HG03095 (cell line): ENCODE results near the gene FAM53A.

ENCODE experiments used
- ATAC-seq: cut with Tn5 transposase; IDR thresholded peaks from one replicate; pipeline ENCODE4 v1.9.1; 2021; ENCODE audit warnings: moderate library complexity; ENCODE audit not compliant: unreplicated experiment

The FAM53A gene

GRCh38 chr4:1625600-1626138 lies 58.4 kb downstream of the FAM53A start:
- no peak for ATAC-seq

DNA sequence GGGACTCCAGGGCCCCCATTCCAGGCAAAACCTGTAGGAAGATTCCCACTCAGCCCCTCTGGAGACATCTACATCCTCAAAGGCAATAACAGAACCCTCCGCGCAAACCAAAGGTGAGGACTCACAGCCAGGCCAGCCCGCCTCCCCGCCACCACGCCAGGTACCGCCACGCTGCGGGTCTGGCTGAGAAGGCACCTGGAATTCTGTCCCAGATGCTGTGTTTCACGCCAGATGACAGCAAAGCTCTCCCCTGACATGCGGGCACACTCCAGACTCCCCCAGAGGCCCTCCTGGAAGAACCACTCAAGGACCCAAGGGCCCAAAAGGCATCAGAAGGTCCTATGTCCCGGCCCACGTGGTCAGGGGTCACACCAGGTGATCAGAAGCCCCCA lies 59.6 kb downstream of the FAM53A start:
- no peak for ATAC-seq

DNA sequence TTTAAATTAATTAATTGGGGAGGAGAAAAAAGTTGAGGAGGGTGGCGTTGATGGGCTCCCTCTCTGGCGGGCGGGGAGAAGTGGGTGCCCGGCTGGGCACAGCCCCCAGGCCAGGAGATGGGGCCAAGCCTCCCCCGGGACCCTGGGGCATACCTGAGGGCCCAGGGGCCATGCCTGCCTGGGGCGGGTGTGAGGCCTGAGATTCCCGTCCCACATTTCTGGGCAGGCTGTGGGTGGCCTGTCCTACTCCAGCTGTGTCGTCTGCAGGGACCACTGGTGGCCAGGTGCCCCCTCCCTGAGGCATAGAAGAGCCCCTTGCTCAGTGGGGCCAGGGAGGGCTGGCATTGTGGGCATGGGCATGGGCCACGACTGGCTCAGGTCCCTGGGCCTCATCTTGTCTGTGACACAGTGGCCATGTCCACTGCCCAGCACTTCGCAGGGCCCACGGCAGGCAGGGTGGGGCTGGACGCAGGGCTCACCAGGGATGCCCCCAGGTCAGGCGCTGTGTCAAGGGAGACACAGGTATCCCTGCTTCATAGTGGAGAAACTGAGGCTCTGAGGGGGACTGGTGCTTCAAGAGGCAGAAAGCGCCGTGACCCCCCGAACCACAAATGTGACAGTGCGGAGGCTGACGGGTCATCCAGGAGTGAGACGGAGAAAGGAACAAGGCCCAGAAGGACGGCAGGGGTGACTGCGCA lies 60.1 kb downstream of the FAM53A start:
- ATAC-seq, result no peak

GRCh38 chr4:1623400-1623799 lies 60.7 kb downstream of the FAM53A start:
- no peak for ATAC-seq

DNA sequence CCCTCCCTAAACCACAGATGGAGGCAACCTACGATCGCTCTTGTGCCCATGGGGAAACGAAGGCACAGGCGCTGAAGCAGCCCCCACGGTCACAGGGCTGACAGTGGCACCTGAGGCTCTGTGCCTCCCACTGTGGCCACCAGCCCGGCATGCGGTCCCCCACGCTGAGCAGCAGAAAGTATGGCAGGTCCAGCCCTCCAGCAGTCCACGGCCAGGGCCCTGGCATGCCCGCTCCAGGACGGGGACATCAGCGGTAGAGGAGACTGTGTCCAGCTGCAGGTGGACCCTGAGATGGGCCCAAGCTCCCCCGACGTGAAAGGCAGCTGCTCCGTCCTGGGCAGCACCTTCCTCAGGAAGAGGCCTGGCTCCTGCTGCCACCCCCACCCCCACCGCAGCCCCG lies 61.2 kb downstream of the FAM53A start:
- ATAC-seq, result no peak

DNA sequence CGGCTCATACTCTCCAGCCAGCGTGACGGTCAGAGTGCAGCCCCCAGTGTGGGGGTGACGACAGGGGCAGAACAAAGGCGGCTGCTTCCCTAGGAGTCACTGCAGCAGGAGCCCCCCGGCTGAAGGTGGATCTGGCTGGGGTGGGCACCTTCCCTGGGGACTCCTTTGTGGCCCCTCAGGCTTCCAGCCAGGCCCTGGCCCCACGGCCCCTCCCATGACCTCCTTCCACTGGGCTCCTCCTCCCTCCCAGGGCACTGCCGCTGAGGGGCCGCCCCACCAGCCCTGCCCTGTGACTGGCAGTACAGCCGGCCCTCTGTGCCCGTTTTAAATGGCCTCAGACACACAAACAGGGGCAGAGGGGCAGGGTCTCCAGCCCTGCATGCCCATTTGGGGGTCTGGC lies 61.9 kb downstream of the FAM53A start:
- ATAC-seq, result no peak

DNA sequence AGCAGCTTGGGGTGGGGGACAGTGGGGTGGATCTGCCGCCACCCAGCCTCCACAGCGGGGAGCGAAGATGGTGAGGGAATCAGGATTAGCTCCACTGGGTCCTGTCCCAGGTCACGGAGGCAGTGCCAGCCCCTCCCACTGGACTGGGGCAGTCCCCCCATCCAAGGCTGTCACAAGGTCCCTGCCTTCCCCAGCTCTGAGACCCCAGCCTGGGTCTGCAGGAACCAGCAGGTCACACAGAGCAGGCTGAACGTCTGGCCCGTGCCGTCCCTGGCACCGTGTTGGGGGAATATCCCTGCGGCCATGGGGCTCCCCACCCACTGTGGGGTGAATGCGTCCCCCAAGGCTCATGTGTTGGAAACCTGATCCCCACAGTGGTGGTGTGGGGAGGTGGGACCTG lies 62.6 kb downstream of the FAM53A start:
- no peak for ATAC-seq

GRCh38 chr4:1619151-1619672 lies 64.9 kb downstream of the FAM53A start:
- no peak for ATAC-seq

DNA sequence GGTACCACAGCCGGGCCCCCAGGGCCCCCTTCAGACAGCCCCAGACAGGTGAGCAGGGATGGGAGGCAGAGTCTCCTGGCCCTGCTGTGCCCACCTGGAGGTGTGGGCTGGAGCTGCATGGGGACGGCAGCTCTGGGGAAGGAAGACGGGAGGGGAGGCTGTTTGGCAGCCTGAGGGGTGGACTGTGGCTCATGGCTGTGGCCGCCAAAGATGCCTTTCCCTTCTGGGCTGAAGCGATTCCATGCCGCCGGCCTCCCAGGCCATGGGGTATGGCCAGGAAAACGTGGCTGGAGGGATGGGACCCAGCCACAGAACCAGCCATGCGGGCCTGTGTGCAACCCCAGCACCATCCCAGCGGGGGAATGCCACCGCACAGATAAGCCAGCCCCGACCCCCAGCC lies 65.7 kb downstream of the FAM53A start:
- ATAC-seq, result no peak

- no peak for ATAC-seq
Observed at GRCh38 chr4:1616557-1616930, 67.6 kb downstream of the FAM53A start.

GRCh38 chr4:1615786-1616556 lies 68.1 kb downstream of the FAM53A start:
- ATAC-seq, result no peak

DNA sequence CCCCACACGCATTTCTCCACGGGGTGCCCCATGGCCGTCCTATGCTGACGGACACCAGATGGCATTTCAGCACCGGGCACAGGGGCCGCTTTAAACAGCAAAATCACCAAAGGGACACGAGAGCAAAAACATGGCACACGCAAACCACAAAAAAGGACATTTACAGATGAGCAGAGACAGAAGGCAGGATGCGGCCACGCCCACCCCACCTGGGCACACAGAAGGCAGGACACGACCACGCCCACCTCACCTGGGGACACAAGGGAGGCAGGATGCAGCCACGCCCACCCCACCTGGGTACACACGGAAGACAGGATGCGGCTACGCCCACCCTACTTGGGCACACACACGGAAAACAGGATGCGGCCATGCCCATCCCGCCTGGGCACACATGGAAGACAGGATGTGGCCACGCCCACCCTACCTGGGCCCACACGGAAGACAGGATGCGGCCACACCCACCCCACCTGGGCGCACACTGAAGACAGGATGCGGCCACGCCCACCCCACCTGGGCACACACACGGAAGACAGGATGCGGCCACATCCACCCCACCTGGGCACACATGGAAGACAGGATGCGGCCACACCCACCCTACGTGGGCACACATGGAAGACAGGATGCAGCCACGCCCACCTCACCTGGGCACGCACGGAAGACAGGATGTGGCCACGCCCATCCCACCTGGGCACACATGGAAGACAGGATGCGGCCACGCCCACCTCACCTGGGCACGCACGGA lies 69.1 kb downstream of the FAM53A start:
- no peak for ATAC-seq

DNA sequence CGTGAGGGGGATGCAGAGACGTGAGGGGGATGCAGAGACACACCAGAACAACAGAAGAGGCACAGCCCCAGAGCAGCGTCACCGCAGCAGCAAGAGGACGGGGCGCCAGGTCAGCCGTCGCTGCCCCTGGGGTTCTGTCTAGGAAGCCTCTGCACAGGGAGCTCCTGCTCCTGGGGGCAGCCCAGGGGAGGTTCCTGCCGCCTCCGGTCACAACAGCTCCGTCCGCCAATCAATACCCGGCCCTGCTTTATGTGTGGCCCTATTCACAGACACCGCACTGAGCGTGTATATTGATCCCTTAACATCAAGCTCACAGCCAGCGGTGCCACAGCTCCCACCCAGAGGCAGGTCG lies 69.6 kb downstream of the FAM53A start:
- ATAC-seq, result no peak

DNA sequence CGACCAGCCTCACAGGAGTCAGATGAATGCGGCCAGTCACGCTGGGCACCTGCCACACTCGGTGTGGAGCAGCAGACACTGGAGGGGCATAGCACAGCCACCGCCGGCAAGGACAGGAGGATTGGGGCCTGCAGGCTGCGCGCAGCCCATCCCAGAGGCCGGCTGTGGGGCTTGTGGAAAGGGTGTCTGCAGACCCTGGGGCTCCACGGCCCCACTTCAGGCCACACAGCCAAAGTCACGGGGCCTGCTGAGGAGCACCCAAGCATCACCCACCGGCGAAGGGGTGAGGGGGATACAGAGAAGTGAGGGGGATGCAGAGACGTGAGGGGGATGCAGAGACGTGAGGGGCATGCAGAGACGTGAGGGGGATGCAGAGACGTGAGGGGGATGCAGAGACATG lies 70.1 kb downstream of the FAM53A start:
- ATAC-seq, result no peak

GRCh38 chr4:1613099-1613495 lies 71.0 kb downstream of the FAM53A start:
- no peak for ATAC-seq

- no peak for ATAC-seq
Observed at GRCh38 chr4:1612278-1613098, 71.6 kb downstream of the FAM53A start.

DNA sequence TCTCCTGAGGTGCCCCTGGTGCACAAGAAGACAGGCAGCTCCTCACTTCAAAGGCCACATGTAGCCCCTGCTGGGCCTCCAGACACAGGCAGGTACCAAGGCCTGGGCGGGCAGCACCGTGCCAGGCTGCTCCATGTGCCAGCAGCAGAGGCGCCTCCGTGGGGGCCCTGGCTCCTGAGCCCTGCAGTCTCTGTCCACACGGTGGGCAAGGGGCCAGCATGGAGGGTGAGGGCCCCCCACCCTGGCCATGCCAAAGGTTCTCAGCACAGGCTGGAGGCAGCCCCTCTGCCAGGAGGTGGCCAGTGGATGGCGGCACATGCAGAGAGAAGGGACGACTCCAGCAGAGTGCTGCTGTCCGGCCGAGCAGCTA lies 72.6 kb downstream of the FAM53A start:
- ATAC-seq, result no peak

GRCh38 chr4:1610791-1611500 lies 73.2 kb downstream of the FAM53A start:
- no peak for ATAC-seq

GRCh38 chr4:1609901-1610790 lies 74.0 kb downstream of the FAM53A start:
- no peak for ATAC-seq
